ENCODE data around the gene DGLUCY. TPM values are rescaled to one million over a fixed set of nuclear protein-coding genes. Genes with fewer than 3 reads are reported as not detected.
"Not testable (repeated sequence)": the region's sequence is repeated elsewhere in the genome, so short reads cannot be mapped to it uniquely, and the experiment has no call there.

The DGLUCY gene
- total RNA-seq, 4 donors from 2014 or later = 47.1 to 145 (median 102) TPM

DNA sequence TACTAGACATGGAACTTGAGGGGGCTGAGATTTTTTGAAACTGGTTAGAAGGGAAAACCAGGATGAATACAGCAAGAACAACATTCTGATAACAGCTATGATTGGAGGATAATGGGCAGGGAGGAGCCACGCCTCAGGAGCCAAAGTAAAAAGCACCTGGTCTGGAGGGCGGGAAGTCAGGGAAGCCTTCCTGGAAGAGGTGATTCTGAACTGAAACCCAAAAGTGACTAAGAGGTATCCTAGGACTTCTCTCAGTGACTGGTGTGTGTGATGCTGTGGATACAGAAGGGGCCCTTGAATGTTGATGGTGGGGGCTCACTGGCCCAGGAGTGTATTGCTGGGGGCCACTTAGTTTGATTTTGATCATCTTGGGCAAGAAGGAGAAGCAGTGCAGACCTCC lies 149.5 kb downstream of the DGLUCY start:
- Histone ChIP-seq H3K9me3 (no peaks in the 10 kb centered on the region), H3K27ac (no peak overlapping the region), H3K4me1 (peaks cover 0 to 21% (median 6%) of the 10 kb centered on the region in 4 donors), H3K27me3 (no peaks in the 10 kb centered on the region), H3K4me3 (no peak overlapping the region), H3K36me3 (no peaks in the 10 kb centered on the region)
- DNase-seq = no peak
- TF ChIP-seq POLR2A (IDR thresholded peaks at IDR 0.05) = no peak
- TF ChIP-seq, protein P1, sequence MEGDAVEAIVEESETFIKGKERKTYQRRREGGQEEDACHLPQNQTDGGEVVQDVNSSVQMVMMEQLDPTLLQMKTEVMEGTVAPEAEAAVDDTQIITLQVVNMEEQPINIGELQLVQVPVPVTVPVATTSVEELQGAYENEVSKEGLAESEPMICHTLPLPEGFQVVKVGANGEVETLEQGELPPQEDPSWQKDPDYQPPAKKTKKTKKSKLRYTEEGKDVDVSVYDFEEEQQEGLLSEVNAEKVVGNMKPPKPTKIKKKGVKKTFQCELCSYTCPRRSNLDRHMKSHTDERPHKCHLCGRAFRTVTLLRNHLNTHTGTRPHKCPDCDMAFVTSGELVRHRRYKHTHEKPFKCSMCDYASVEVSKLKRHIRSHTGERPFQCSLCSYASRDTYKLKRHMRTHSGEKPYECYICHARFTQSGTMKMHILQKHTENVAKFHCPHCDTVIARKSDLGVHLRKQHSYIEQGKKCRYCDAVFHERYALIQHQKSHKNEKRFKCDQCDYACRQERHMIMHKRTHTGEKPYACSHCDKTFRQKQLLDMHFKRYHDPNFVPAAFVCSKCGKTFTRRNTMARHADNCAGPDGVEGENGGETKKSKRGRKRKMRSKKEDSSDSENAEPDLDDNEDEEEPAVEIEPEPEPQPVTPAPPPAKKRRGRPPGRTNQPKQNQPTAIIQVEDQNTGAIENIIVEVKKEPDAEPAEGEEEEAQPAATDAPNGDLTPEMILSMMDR (IDR thresholded peaks at IDR 0.05) = no peak

- Histone ChIP-seq H3K27me3 (no peaks in the 10 kb centered on the region), H3K9me3 (no peaks in the 10 kb centered on the region), H3K4me1 (peaks cover 0 to 26% (median 6%) of the 10 kb centered on the region in 4 donors), H3K36me3 (no peaks in the 10 kb centered on the region), H3K27ac (peak overlapping the region in 1 of 4 donors; percentile 31), H3K4me3 (peak overlapping the region; percentile 29 to 60 (median 45))
- peak in 1 of 3 donors; percentile 73 for DNase-seq
- TF ChIP-seq, protein P1 (IDR thresholded peaks at IDR 0.05) = no peak
- TF ChIP-seq POLR2A (IDR thresholded peaks at IDR 0.05) = no peak
Observed at GRCh38 chr14:91264151-91265150, 150.6 kb downstream of the DGLUCY start.

- TF ChIP-seq, protein P1 (IDR thresholded peaks at IDR 0.05) = no peak
- TF ChIP-seq POLR2A (IDR thresholded peaks at IDR 0.05) = no peak
- Histone ChIP-seq H3K27ac (no peak overlapping the region), H3K4me3 (no peak overlapping the region), H3K4me1 (peaks cover 0 to 27% (median 6%) of the 10 kb centered on the region in 4 donors), H3K27me3 (no peaks in the 10 kb centered on the region), H3K9me3 (no peaks in the 10 kb centered on the region), H3K36me3 (no peaks in the 10 kb centered on the region)
- DNase-seq = no peak
Observed at GRCh38 chr14:91265404-91265803, 151.5 kb downstream of the DGLUCY start.

- H3K4me1 ChIP-seq = peaks cover 0 to 27% (median 6%) of the 10 kb centered on the region in 4 donors
- not testable (repeated sequence) for DNase-seq, H3K27me3 ChIP-seq, H3K4me3 ChIP-seq, H3K36me3 ChIP-seq, H3K27ac ChIP-seq, H3K9me3 ChIP-seq
Observed at GRCh38 chr14:91266276-91266675, 152.4 kb downstream of the DGLUCY start.

- peaks cover 0 to 12% (median 0%) of the 10 kb centered on the region in 3 donors for H3K36me3 ChIP-seq
- no peak for TF ChIP-seq POLR2A (IDR thresholded peaks at IDR 0.05)
- TF ChIP-seq, protein P1 (IDR thresholded peaks at IDR 0.05) = no peak
- peaks cover 0 to 27% (median 6%) of the 10 kb centered on the region in 4 donors for H3K4me1 ChIP-seq
- H3K9me3 ChIP-seq = no peaks in the 10 kb centered on the region
- H3K27me3 ChIP-seq = no peaks in the 10 kb centered on the region
- H3K4me3 ChIP-seq = no peak overlapping the region
- no peak overlapping the region for H3K27ac ChIP-seq
- no peak for DNase-seq
Observed at GRCh38 chr14:91267965-91268437, 154.1 kb downstream of the DGLUCY start.

All from Peyer's patch (tissue), 4 donors.